PC-9 (cell line): ENCODE measurements around the gene MILR1. TPM values are rescaled to one million over a fixed set of nuclear protein-coding genes. Genes with fewer than 3 reads are reported as not detected.
"Not testable (repeated sequence)": the region's sequence is repeated elsewhere in the genome, so short reads cannot be mapped to it uniquely, and the experiment has no call there.

ENCODE experiments used
- BruUV-seq: library from RNA; stranded (reverse); fragments of 400-500 nt; replicated peaks from 2 replicates; lab custom pipeline; 2021; lab: Mats Ljungman, UMichigan
- CTCF ChIA-PET: fragments of 300-600 bp; sonication (Branson Sonifier 250); formaldehyde crosslinking; loops from one replicate; lab custom pipeline; 2022; ENCODE audit warnings: antibody characterized with exemption; lab: Charles Lee
- POLR2A ChIA-PET: fragments of 300-600 bp; sonication (Branson Sonifier 250); formaldehyde crosslinking; loops from one replicate; lab custom pipeline; 2022; ENCODE audit warnings: antibody characterized with exemption; ENCODE audit not compliant: unreplicated experiment; lab: Charles Lee
- DNase-seq, 2 experiments: peaks; one replicate each; pipeline versions ENCODE4 v3.0.0 to v3.0.0-alpha.2; 2015 to 2022; ENCODE audit warnings: mixed read lengths in 1 of 2
- H2AFZ ChIP-seq: fragments of 200-600 bp; sonication (generic); 2 replicates; pipeline ENCODE4 v1.8.1; 2017; ENCODE audit warnings: antibody characterized with exemption
- H3F3A ChIP-seq: fragments of 200-600 bp; sonication (generic); 2 replicates; pipeline ENCODE4 v1.8.1; 2017; ENCODE audit warnings: antibody characterized with exemption, mild to moderate bottlenecking, low read depth; ENCODE audit not compliant: insufficient read depth
- H3K27ac ChIP-seq: fragments of 200-600 bp; sonication (generic); 2 replicates; pipeline ENCODE4 v1.6.1; 2016; ENCODE audit warnings: mixed run types
- H3K27me3 ChIP-seq: fragments of 200-600 bp; sonication (generic); 2 replicates; pipeline ENCODE4 v1.6.1; 2016; ENCODE audit warnings: low read depth, mixed run types; ENCODE audit not compliant: insufficient read depth
- H3K36me3 ChIP-seq: fragments of 200-600 bp; sonication (generic); 2 replicates; pipeline ENCODE4 v1.6.1; 2016; ENCODE audit warnings: low read depth, mixed run types
- H3K4me1 ChIP-seq: fragments of 200-600 bp; sonication (generic); replicated peaks from 2 replicates; pipeline ENCODE4 v1.6.1; 2016; ENCODE audit warnings: mixed run types; ENCODE audit not compliant: insufficient read depth
- H3K4me2 ChIP-seq: fragments of 200-600 bp; sonication (generic); 2 replicates; pipeline ENCODE4 v1.6.1; 2017; ENCODE audit warnings: mixed run types
- H3K4me3 ChIP-seq: fragments of 200-600 bp; sonication (generic); 2 replicates; pipeline ENCODE4 v1.6.1; 2016; ENCODE audit warnings: mixed run types
- H3K79me2 ChIP-seq: fragments of 200-600 bp; sonication (generic); 2 replicates; pipeline ENCODE4 v1.6.1; 2017; ENCODE audit warnings: low read depth, mixed run types
- H3K9me2 ChIP-seq: fragments of 200-600 bp; sonication (generic); 2 replicates; pipeline ENCODE4 v1.8.1; 2017; ENCODE audit warnings: mild to moderate bottlenecking; ENCODE audit not compliant: insufficient read depth
- H3K9me3 ChIP-seq: fragments of 200-600 bp; sonication (generic); 2 replicates; pipeline ENCODE4 v1.8.1; 2016; ENCODE audit warnings: low read depth; ENCODE audit not compliant: insufficient read depth
- H4K20me1 ChIP-seq: fragments of 200-600 bp; sonication (generic); 2 replicates; pipeline ENCODE4 v1.8.1; 2017; ENCODE audit not compliant: insufficient read depth
- EZH2 ChIP-seq: fragments of 200-600 bp; sonication (generic); IDR thresholded peaks from 2 replicates; pipeline ENCODE4 v1.8.0; 2017; ENCODE audit warnings: antibody characterized with exemption, low read depth
- intact Hi-C: fragments of 100-400 bp; cut with micrococcal nuclease; formaldehyde crosslinking; loops from one replicate; pipeline ENCODE4 v1.10.0; 2022; ENCODE audit not compliant: unreplicated experiment
- total RNA-seq: library from RNA; stranded (reverse); gene quantifications from 2 replicates; pipeline ENCODE4 v1.2.3, GENCODE V29; 2021
- TF ChIP-seq, protein P1 (sequence below): fragments of 200-600 bp; sonication (generic); conservative IDR thresholded peaks from 2 replicates; pipeline ENCODE4 v1.6.1; 2017; ENCODE audit warnings: mixed run types, antibody characterized with exemption, mild to moderate bottlenecking, moderate library complexity

MILR1 gene
- total RNA-seq, 1 experiment from 2014 or later, result 25.6 TPM

DNA sequence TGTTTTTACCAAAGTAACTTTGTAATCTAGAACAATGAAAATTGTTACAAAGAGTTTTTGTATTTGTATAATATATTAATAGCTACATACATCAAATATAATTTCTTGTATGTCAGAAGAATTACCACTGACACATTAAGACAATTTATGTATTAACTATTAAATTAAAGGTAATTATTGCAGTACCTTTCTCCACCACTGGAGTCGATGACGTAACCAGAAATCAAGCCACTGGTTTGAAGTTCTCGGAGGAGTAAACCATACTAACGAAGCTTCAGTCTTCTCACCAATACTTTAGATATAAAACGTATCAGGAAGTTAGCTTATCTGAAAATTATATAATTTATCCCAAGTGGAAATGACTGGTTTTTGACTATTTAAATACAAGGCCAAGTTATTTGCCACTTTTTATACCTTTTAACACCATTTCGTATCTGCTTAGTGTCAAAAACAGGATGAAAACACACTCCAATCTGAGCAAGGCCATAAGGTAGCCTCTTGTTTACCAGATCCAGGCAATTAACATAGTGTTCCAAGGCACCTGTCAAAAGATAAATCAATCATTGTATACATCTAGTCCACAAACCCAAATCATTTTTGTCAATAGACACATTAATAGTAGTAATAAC is 43.7 kb downstream of the MILR1 start:
- ChIA-PET POLR2A (no interaction called here), CTCF (interaction anchor here (0.7 kb wide), 2 partner anchors 69 to 1701 kb away, joined by 3 read pairs; no protein-coding TSS in a partner anchor)
- peaks cover 21% of the 10 kb centered on the region; the same call in 1 of the 2 replicates for H3F3A ChIP-seq
- no peaks in the 10 kb centered on the region for H3K9me3 ChIP-seq
- H3K4me2 ChIP-seq, result no peak overlapping the region
- H3K27me3 ChIP-seq, result no peaks in the 10 kb centered on the region
- H3K27ac ChIP-seq, result no peak overlapping the region
- TF ChIP-seq EZH2, result no peak
- TF ChIP-seq, protein P1, sequence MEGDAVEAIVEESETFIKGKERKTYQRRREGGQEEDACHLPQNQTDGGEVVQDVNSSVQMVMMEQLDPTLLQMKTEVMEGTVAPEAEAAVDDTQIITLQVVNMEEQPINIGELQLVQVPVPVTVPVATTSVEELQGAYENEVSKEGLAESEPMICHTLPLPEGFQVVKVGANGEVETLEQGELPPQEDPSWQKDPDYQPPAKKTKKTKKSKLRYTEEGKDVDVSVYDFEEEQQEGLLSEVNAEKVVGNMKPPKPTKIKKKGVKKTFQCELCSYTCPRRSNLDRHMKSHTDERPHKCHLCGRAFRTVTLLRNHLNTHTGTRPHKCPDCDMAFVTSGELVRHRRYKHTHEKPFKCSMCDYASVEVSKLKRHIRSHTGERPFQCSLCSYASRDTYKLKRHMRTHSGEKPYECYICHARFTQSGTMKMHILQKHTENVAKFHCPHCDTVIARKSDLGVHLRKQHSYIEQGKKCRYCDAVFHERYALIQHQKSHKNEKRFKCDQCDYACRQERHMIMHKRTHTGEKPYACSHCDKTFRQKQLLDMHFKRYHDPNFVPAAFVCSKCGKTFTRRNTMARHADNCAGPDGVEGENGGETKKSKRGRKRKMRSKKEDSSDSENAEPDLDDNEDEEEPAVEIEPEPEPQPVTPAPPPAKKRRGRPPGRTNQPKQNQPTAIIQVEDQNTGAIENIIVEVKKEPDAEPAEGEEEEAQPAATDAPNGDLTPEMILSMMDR, result peak; percentile 85
- no peak for DNase-seq
- H3K4me3 ChIP-seq, result no peak overlapping the region
- 0 out of 2 replicates have a peak, but pooled peaks cover 3% of the 10 kb centered on the region for H4K20me1 ChIP-seq
- peaks cover 37% of the 10 kb centered on the region; the same call in 1 of the 2 replicates for H3K36me3 ChIP-seq
- no peak overlapping the region for H2AFZ ChIP-seq
- no TSS peak for BruUV-seq
- peaks cover 28% of the 10 kb centered on the region for H3K79me2 ChIP-seq
- intact Hi-C loops, result no loop called here
- H3K4me1 ChIP-seq, result peaks cover 28% of the 10 kb centered on the region
- no peaks in the 10 kb centered on the region for H3K9me2 ChIP-seq

DNA sequence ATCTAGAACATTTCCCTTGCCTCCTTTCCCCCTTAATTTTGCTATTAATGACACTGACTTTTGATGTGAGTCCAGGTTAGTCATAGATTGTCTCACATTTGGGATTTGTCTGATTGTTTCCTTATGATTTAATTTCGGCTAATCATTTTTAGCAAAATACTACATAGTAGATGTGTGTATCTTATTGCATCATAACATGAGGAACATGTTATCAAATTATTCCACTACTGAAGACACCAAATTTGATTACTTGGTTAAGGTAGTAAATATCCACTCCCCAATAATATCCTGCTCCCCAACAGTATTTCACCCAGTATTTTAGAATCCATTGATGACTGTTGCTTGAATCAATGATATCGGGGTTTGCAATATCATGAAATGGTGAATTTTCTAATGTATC is 45.2 kb downstream of the MILR1 start:
- Histone ChIP-seq H3K27me3 (no peaks in the 10 kb centered on the region), H4K20me1 (peaks cover 18% of the 10 kb centered on the region), H3F3A (peaks cover 36% of the 10 kb centered on the region), H3K9me3 (no peaks in the 10 kb centered on the region), H3K4me2 (peak overlapping the region; percentile 98), H3K4me1 (peaks cover 42% of the 10 kb centered on the region), H3K27ac (no peak overlapping the region), H3K36me3 (peaks cover 41% of the 10 kb centered on the region; the same call in 1 of the 2 replicates), H2AFZ (no peak overlapping the region), H3K4me3 (no peak overlapping the region; the same call in 1 of the 2 replicates), H3K79me2 (peaks cover 28% of the 10 kb centered on the region), H3K9me2 (no peaks in the 10 kb centered on the region)
- no peak for DNase-seq
- intact Hi-C loops, result no loop called here
- TF ChIP-seq, protein P1, result no peak
- TF ChIP-seq EZH2, result no peak
- ChIA-PET POLR2A (no interaction called here), CTCF (interaction anchor here (0.6 kb wide), 1 partner anchor 92 kb away, joined by 3 read pairs; no protein-coding TSS in a partner anchor)
- BruUV-seq, result no TSS peak

DNA sequence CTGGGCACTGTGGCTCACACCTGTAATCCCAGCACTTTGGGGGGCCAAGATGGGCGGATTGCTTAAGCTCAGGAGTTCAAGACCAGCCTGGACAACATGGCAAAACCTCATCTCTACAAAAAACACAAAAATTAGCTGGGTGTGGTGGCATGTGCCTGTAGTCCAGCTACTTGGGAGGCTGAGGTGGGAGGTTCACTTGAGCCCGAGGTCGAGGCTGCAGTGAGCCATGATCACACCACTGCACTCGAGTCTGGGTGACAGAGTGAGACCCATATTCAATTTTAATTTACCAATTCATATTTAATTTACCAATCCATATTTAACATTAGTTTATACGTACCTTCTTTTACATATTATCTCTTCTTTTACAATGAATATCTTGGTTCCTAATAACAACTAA is 46.4 kb downstream of the MILR1 start:
- CTCF ChIA-PET, H2AFZ ChIP-seq, H3K27ac ChIP-seq, H3K9me3 ChIP-seq, POLR2A ChIA-PET, DNase-seq, H3K9me2 ChIP-seq, BruUV-seq, H3K27me3 ChIP-seq: not testable (repeated sequence)
- peaks cover 37% of the 10 kb centered on the region for H3K79me2 ChIP-seq
- H3K4me3 ChIP-seq, result peak overlapping the region; percentile 83; the same call in 1 of the 2 replicates
- H4K20me1 ChIP-seq, result peaks cover 30% of the 10 kb centered on the region
- H3K4me2 ChIP-seq, result peak overlapping the region; percentile 98
- H3F3A ChIP-seq, result peaks cover 48% of the 10 kb centered on the region
- peaks cover 46% of the 10 kb centered on the region for H3K36me3 ChIP-seq
- intact Hi-C loops, result loop anchor here (5.0 kb wide), 1 partner anchor 168 kb away; no protein-coding TSS in a partner anchor
- H3K4me1 ChIP-seq, result peaks cover 53% of the 10 kb centered on the region
